Tibial nerve (tissue), 3 donors: ENCODE measurements around the gene CEMIP2.

Experiments
- POLR2A ChIP-seq, 2 donors: fragments of 450-650 bp; IDR thresholded peaks; one replicate each; pipeline ENCODE4 v1.6.1; 2017; ENCODE audit warnings: antibody characterized with exemption in 2 of 2, mild to moderate bottlenecking in 2 of 2, moderate library complexity in 2 of 2
- TF ChIP-seq, protein P1 (sequence below), 5 experiments: fragments of 200-600 bp in 3 of 5; fragments of 450-650 bp in 2 of 5; sonication (generic) in 3 of 5; IDR thresholded peaks; one replicate each; pipeline ENCODE4 v1.5.1; 2016 to 2019; ENCODE audit warnings: antibody characterized with exemption in 5 of 5, mild to moderate bottlenecking in 3 of 5, moderate library complexity in 2 of 5

DNA sequence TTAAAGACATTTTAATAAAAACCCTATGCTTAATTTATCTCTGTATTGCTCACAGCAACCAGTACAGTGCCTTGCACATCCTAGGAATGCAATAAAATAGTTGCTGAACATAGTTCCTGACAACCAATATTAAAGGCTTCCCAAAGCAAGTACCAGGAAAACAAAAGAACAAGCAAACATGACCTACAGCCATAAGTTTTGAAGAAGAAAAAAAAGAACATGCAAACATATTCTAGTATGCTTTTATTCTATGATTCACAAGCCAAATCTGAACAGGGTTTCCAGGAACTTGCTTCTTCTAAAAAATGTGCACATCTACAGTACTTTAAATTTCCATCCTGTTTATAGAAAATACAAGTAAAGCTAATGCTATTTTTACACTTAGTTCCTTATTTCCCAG, 4.5 kb downstream of the CEMIP2 start:
- TF ChIP-seq, protein P1, sequence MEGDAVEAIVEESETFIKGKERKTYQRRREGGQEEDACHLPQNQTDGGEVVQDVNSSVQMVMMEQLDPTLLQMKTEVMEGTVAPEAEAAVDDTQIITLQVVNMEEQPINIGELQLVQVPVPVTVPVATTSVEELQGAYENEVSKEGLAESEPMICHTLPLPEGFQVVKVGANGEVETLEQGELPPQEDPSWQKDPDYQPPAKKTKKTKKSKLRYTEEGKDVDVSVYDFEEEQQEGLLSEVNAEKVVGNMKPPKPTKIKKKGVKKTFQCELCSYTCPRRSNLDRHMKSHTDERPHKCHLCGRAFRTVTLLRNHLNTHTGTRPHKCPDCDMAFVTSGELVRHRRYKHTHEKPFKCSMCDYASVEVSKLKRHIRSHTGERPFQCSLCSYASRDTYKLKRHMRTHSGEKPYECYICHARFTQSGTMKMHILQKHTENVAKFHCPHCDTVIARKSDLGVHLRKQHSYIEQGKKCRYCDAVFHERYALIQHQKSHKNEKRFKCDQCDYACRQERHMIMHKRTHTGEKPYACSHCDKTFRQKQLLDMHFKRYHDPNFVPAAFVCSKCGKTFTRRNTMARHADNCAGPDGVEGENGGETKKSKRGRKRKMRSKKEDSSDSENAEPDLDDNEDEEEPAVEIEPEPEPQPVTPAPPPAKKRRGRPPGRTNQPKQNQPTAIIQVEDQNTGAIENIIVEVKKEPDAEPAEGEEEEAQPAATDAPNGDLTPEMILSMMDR (IDR thresholded peaks at IDR 0.05), result no peak
- no peak for TF ChIP-seq POLR2A (IDR thresholded peaks at IDR 0.05)
